Amniotic epithelial cell (primary cell): Measurements from ENCODE around the gene AMFR.
"Not testable (repeated sequence)": the region's sequence is repeated elsewhere in the genome, so short reads cannot be mapped to it uniquely, and the experiment has no call there.

Experiments used
- DNase-seq: peaks from one replicate; pipeline ENCODE4 v3.0.0-alpha.2; 2010; ENCODE audit warnings: low read depth

AMFR gene

DNA sequence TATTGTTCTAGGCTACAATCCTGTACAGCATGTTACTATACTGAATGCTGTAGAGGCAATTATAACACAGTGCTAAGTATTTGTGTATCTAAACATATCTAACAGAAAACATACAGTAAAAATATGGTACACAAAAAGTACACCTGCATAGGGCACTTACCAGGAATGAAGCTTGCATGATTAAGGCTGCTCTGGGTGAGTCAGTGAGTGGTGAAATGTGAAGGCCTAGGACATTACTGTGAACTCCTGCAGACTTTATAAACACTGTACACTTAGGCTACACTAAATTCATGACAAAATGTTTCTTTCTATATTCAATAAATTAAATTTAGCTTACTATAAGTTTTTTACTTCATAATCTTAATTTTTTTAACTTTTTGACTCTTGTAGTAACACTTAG, 37.1 kb downstream of the AMFR start:
- peak; percentile 77 for DNase-seq

DNA sequence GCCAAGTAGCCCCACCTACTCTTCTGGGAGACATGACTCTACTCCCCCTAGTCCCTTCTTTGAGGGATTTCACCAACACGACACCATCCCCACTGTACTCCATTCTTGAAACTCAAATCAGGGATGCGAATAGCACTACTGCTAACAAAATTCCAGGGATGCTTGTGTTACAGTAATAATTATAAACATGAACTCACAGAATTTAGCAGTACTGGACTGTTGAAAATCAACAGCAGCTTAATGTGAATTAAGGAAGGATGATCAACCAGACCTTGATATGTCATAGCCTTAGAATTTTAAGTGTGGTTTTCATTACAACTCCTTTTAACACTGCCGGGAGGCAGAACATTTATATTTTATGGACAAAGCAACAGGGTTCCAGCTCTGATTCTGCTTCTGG, 37.9 kb downstream of the AMFR start:
- DNase-seq, result no peak

DNA sequence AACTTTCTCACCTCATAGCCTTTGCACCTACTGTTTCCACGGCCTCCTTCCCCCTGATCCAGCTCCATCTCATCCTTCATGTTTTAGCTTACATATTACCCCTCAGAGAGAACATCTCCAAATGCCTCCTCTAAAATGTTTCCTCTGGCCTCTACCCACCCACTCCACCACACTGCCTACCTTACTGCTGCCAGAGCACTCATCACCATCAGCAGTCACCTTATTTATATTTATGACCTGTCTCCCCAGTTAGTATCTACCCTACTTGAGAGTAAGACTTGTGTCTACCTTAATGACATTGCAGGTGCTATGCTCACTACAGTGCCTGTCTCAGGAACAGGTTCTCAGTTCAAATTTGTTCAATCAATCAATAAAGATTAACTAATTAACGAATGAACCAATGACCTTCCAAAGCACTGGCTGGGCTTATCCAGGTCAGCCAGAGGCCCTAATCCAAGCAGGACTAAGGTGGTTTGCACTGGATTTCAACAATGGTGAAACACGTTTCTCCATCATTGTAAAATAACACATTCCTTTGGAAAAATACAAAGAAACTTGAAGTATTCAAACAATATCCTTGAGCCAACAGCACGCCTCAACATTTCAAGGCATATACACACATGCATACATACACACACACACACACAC, 41.1 kb downstream of the AMFR start:
- DNase-seq, result no peak

DNA sequence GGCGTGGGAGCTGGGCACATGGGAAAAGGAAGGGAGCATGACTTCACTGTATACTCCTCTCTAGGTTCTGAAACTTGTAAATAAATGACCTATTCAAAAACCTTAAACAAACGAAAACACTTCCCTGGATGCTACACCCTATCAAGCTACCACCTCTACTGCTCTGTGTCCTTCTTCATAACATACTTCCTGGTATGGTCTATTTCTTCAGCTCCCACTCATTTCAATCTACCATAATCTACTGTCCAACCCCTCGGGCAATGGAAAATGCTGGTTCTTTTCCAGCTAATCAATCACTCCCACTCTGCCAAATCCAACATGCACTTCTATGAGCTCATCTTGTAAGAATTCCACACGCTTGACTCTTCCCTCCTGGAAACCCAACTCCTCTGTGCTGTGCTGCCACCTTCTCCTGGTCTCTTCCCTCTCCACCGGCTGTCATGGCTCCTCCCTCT, 42.4 kb downstream of the AMFR start:
- DNase-seq, result peak; percentile 86

DNA sequence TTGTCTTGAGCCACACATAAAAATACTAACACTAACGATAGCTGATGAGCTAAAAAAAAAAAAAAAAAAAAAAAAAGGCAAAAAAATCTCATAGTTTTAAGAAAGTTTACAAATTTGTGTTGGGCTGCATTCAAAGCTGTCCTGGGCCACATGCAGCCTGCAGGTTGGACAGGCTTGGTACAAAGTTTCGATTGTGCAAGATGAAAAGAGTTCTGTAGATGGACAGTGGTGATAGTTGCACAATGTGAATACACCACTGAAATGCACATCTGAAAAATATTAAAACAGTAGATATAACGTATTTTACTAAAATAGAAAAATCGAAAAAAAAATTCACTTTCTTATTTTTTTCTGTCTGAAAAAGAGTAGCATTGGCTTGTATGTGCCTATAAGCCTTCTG, 42.9 kb downstream of the AMFR start:
- DNase-seq, result no peak

DNA sequence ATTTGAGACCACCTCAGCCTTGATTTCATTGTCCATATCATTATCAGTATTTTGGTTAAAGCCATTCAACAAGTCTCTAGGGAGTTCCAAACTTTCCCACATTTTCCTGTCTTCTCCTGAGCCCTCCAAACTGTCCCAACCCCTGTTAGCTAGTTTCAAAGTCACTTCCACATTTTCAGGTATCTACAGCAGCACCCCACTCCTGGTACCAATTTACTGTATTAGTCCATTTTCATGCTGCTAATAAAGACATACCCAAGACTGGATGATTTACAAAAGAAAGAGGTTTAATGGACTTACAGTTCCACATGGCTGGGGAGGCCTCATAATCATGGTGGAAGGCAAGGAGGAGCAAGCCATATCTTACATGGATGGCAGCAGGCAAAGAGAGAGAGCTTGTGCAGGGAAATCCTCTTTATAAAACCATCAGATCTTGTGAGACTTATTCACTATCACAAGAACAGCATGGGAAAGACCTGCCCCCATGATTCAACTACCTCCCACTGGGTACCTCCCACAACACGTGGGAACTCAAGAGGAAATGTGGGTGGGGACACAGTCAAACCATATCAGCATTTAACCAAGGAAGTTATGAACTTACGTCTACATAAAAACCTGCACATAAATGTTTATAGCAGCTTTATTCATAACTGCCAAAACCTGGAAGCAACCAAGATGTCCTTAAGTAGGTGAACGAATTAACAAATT, 44.4 kb downstream of the AMFR start:
- DNase-seq, result not testable (repeated sequence)

DNA sequence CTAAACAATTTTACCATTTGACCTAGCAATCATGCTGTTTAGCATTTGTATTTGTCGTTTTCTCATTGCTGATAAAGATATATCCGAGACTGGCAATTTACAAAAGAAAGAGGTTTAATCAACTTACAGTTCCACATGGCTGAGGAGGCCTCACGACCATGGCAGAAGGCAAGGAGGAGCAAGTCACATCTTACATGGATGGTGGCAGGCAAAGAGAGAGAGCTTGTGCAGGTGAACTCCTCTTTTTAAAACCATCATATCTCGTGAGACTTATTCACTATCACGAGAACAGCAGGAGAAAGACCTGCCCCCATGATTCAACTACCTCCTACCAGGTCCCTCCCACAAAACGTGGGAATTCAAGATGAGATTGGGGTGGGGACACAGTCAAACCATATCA, 46.3 kb downstream of the AMFR start:
- not testable (repeated sequence) for DNase-seq

DNA sequence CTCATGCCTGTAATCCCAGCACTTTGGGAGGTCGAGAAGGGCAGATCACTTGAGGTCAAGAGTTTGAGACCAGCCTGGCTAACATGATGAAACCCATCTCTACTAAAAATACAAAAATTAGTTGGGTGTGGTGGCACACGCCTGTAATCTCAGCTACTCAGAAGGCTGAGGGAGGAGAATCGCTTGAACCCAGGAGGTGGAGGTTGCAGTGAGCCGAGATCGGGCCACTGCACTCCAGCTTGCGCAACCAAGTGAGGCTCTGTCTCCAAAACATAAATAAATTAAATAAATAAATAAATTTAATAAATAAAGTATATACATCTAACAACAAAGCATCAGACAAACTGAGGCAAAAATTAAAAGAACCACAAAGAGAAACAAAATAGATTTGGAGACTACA, 49.6 kb downstream of the AMFR start:
- DNase-seq, result not testable (repeated sequence)

DNA sequence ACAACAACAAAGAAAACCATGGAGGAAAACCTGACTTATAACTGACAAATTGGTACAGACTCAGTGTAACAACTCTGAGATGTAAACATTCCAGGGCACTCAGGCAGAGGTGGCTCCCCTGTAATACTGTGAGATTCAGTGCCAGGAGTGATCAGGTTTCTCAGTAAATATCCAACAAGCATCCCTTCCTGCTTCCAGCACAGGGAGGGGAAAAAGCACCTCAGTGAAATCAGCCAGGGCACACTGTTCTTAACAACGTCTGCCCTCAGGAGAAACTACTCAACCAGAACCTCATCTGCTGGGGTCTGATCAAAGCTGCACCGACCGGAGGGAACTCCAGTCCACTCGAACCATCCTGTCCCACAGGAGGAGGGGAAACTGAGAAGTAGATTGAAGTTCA, 52.3 kb downstream of the AMFR start:
- no peak for DNase-seq

DNA sequence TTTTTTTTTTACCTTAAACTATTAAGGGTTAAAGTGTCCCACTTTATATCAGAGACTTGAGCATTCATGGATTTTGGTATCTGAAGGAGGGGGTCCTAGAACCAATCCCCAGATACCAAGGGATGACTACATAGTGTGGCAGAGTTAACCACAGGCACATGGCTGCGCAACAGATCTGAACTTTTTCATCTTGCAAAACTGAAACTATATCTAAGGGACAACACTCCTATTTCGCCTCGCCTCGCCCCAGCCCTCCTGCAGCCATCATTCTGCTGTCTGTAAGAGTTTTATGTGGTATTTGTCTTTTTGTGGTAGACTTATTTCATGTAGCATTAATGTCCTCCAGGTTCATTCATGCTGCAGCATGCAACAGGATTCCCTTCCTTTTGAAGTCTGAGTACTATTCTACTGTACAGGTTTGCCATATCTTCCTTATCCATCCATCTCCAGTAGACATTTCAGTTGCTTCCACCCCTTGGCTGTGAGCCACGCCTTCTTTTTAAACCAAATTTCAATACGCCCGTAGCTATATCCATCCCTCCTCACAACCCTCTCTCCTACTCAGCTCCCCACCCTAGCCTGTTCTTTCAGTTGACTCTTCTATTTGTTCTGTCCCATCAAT, 53.2 kb downstream of the AMFR start:
- DNase-seq, result peak; percentile 42

DNA sequence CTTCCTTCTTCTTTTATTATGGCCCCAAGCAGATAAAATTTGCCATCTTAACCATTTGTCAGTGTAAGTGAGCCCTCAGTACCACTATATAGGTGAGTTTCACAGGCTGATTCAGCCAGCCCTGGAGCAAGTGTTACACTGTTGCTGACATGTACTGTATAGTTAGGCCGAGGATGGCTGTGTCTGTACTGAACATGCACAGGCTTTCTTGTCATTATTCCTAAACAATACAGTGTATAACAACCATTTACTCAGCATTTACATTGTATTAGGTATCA, 53.7 kb downstream of the AMFR start:
- DNase-seq, result no peak

DNA sequence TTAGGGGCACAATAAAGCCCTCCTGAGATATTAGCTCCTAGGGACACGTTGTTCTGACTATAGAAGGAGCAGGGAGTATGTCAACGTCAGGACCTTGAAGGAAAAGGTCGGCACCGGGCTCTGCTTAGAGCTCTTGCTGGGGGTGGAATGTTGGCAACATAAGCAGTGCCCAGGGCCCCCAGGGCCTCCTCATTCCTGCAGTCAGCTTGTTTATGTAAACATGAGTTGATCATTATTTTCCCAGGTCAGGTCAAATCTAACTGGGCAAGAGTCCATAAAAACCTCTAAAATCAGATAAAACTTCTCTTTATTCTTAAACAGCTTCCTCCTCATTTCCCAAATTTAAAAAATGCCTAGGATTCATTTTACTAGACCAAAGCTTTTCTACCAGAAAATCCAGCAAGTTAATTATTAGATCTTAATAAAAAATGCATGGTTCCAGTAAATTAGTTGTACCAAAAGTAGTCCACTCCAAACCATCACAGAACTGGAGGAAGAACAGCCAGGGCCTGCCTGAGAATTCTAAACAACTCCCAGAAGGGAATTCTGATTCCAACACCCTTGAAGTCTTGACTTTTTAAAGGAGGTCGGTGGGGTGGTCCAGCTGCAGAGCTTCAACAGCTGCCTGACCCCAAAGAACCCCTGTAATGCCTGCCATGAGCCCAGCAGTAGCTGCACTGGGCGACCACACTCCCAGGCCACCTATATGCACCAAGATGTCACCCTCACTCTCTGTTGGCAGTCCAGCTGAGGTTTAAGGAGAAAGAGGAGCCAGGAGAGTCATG, 54.3 kb downstream of the AMFR start:
- DNase-seq, result peak; percentile 90

DNA sequence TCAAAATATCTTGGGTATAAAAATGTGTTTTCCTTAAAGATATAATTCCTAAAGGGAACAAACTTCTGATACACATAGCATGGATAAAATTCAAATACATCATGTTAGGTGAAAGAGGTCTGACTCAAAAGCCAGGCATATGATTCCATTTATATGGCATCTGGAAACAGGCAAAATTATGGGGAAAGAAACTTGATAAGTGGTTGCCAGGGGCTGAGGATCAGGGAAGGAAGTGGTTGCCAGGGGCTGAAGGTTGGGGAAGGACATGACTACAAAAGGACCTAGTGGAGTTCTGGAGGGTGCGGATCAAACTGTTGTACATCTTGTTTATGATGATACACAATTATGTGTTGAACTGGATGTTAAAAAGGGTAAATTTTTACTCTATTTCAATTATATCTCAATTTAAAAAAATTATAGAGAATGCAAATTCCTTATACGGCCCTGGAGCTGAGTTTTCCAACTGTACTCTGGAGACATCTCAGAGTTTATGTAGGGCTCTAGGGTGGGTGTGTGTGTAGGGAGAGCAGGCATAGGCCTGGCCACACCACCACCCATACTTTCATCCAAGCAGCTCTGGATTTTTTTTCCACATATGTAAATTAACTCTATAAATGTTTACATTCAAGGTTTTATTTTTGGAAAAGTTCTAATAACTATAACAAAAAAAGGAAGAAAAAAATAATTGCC, 55.0 kb downstream of the AMFR start:
- peak; percentile 69 for DNase-seq

DNA sequence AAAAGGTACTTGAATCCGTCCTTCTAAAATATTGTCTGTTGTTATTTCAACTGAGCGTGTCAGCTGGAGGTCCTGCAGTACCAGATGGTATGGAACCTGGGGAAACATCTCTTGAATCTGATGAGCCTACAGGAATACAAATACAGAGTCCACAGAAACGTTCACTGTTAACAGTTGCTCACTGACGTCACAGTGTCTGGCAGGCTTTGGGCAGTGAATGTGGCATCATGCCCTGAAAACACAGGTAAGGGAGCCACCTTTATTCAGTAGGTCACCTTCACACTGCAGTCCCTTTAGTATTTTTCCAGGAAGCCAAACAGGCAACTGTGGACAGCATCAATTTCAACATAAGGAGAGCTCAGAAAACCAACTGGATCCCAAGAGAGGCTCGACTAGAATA, 56.1 kb downstream of the AMFR start:
- DNase-seq, result no peak

DNA sequence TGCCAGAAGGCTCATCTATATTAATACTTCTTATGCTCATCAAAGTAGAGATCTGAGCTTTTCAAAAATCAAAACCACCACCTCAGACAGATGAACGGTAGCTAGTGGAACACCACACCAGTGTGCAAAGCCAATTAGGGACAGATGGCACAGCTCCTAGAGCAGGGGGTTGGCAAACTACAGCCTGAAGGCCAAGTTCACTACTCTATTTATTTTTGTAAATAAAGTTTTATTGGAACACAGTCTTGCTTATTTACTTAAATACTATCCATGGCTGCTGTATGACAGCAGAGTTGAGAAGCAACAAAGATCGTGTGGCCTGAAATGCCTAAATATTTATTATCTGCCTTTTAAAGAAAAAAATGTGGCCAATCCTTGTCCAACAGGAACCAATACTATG, 56.8 kb downstream of the AMFR start:
- DNase-seq, result no peak

DNA sequence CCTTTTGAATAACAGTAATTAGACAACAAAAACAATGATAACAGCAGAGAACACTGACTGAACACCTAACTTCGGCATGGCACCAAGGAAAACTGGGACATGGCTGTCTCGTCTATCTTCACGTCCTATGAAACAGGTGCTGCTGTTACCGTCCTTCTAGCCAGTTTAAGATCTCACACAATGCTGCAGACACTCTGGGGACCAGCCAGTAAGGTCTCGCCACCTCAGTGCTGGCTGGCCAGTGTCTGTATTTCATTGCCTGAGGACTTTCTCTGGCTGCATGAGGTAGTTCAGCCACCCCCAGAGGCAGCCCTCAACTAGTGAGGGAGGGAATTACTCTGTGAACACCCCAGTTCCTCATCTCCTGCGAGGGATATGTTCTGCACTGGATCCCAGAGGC, 57.6 kb downstream of the AMFR start:
- no peak for DNase-seq

DNA sequence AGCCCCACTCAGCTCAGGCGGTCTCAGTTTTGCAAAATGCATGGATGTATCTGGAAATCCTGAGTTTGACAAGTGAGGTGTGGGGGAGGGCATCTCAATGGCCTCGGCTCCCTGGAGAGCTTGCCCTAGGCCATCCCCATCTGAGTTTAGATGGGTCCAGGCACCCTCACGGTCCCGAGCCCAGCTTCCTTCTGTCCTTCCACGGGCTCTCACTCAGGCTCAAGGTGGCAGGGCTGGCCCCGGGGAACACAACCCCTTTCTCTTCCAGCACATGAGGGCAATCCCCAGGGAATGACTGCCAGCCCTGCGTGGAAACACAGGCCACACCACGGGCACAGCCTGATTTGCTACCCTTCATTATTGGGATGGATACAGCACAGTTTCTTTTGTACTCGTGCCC, 58.4 kb downstream of the AMFR start:
- DNase-seq, result no peak

DNA sequence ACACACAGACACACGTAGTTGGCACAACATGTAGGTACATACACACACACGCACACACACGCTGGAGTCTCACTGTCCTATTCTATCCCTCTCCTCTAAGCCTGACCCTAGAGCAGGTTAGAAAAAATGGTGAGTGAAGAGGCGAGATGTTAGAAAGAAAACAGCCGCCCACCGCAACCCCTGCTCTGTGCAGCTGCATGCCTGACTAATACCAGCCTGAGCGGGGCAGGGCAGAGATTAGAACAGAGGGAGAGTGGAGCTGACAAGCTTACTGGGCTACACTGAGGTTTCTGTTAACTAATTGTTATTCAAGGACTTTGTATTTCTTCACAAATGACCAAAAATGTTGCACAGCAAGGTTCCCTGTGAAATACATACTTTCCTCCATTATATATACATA, 59.8 kb downstream of the AMFR start:
- DNase-seq, result peak; percentile 48

DNA sequence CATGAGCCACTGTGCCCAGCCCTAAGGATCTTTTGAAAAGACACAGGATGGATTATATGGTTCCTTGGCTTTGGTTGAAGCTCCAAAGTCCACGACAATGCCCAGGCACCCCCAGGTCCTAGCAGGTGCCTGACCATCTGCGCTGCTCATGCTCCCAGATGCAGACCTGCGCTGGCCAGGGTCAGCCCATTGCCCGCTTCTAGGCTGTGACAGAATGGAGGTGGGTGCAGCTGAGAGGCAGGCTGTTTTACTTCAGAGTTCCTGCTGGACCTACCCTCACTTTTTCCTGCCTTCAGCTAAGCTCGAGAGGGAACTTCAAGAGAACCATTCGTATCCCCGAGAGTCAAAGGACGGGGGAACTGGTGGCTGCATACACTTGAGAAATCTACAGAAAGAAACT, 60.5 kb downstream of the AMFR start:
- no peak for DNase-seq

DNA sequence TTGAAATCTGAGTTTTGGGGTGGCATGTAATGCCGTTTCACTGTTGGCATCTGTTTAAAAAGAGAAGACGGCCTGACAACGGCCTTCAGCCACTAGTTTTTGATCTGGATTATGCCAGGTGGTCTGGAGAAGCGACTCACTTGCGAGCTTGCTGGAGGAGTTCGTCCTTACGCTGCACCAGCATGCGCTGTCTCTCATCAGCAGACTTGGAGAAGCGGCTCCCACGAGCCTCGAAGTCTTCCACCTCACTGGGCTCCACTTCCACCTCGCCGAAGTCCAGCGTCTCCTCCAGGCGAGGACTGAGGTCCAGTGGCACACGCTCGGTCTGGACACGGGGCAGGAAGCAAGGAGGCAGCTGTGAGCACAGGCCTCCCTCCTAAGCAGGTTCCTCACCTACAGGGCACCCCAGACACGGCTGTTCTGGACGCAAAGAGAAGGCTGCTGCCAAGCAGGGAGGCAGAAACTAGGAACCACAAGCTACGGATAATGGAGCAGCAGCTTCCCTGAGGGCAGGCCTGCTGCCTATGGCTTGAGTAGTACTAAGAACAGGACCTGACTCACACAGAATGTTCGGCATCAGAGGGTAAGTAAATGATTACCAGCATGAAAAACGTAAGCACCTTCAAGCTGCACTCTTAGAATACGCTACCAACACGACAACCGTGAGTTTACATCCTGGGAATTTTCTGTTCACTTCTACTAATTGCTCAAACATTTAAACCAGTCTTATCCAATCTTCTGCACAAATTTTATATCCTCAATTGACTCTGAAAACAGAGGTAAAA, 61.4 kb downstream of the AMFR start:
- DNase-seq, result no peak

DNA sequence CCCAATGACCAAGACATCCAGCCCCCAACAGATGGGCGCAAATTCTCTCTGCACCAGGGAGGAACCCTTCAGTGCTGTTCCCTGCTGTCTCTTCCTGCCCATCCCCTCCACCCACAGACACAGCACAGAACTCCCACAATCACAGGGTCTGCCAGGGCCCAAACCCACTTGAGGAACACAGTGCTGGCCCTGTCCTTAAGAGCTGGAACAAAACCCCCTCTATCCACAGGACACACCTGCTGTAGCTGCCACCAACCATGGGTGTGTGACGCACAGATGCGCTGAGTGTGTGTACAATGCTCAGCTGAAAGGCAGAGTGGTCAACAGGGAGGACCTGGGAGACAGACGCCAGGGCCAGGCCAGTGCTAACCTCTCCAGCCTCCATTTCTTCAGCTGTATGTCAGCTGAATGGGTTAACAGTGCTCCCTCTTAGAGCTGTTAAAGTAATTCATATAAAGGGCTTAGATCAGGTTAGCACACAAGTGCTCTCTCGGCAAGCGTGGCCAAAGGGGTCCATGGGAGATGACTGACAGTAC, 62.1 kb downstream of the AMFR start:
- no peak for DNase-seq
